ENCODE data around the gene PDZD4.

DNA sequence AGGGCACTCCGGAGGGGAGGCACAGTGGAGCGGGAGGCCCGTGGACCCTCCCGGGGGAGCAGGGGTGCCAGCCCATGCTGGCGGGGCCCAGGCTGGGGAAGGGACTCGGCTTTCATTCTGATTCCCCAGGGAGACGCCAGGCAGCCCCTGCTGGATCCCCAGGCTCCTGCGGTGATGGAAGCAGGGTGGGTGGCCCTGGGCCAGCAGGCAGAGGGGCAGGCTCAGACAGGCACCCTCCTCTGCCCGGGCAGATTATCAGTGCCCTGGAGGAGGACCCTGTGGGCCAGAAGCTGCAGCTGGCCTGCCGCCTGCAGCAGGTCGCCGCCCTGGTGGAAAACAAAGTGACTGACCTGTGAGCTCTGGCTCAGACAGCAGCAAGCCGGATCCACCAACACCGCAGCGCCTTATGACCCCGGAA lies 51.7 kb downstream of the PDZD4 start:
- TF ChIP-seq, protein P1, sequence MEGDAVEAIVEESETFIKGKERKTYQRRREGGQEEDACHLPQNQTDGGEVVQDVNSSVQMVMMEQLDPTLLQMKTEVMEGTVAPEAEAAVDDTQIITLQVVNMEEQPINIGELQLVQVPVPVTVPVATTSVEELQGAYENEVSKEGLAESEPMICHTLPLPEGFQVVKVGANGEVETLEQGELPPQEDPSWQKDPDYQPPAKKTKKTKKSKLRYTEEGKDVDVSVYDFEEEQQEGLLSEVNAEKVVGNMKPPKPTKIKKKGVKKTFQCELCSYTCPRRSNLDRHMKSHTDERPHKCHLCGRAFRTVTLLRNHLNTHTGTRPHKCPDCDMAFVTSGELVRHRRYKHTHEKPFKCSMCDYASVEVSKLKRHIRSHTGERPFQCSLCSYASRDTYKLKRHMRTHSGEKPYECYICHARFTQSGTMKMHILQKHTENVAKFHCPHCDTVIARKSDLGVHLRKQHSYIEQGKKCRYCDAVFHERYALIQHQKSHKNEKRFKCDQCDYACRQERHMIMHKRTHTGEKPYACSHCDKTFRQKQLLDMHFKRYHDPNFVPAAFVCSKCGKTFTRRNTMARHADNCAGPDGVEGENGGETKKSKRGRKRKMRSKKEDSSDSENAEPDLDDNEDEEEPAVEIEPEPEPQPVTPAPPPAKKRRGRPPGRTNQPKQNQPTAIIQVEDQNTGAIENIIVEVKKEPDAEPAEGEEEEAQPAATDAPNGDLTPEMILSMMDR (IDR thresholded peaks at IDR 0.05): no peak
- TF ChIP-seq POLR2AphosphoS5 (IDR thresholded peaks at IDR 0.05): no peak

Measured in transverse colon (tissue), 4 donors.